ENCODE results near the gene CCT7.

The CCT7 gene

DNA sequence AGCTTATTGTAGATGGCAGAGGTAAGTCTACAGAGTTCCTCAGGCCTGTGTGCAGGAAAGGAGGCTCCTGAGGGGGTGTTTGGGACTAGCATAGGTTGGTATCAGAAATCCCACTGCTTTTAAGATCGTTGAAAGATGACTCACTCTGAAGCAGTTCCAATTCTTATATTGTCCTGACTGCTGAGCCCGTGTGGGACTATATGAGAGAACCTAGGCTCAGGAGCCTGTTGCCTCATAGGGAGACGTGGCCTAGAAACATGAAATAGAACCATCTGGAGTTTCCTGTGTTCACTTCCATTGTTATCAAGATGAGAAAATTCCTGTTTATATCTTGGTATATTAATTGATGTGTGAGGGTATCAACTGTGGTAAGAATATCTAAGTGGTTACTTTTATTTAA, 5.7 kb downstream of the CCT7 start:
- H3K27ac ChIP-seq (ENCODE audit: low read depth, low read length) = no peak overlapping the region
- H4K20me1 ChIP-seq (ENCODE audit: low read depth, low read length) = peaks cover 37% of the 10 kb centered on the region; the same call in 1 of the 2 replicates
- H3K79me2 ChIP-seq (ENCODE audit: insufficient read depth, low read length) = peaks cover 91% of the 10 kb centered on the region
- H3F3A ChIP-seq (ENCODE audit: insufficient read depth) = no peaks in the 10 kb centered on the region
- no peaks in the 10 kb centered on the region for H3K27me3 ChIP-seq (ENCODE audit: low read length)
- H2AFZ ChIP-seq (ENCODE audit: low read depth, low read length, severe bottlenecking) = no peak overlapping the region
- peaks cover 35% of the 10 kb centered on the region; the same call in 1 of the 2 replicates for H3K36me3 ChIP-seq (ENCODE audit: low read length)
- no peak overlapping the region for H3K4me3 ChIP-seq (ENCODE audit: insufficient read depth, low read length, poor library complexity, severe bottlenecking)
- no peak for TF ChIP-seq EZH2phosphoT487 (conservative IDR thresholded peaks at IDR 0.05; ENCODE audit: low read length)
- TF ChIP-seq, protein P1, sequence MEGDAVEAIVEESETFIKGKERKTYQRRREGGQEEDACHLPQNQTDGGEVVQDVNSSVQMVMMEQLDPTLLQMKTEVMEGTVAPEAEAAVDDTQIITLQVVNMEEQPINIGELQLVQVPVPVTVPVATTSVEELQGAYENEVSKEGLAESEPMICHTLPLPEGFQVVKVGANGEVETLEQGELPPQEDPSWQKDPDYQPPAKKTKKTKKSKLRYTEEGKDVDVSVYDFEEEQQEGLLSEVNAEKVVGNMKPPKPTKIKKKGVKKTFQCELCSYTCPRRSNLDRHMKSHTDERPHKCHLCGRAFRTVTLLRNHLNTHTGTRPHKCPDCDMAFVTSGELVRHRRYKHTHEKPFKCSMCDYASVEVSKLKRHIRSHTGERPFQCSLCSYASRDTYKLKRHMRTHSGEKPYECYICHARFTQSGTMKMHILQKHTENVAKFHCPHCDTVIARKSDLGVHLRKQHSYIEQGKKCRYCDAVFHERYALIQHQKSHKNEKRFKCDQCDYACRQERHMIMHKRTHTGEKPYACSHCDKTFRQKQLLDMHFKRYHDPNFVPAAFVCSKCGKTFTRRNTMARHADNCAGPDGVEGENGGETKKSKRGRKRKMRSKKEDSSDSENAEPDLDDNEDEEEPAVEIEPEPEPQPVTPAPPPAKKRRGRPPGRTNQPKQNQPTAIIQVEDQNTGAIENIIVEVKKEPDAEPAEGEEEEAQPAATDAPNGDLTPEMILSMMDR (IDR thresholded peaks at IDR 0.05; ENCODE audit: insufficient read depth, low read length, poor library complexity, severe bottlenecking) = no peak
- H3K4me2 ChIP-seq (ENCODE audit: low read depth, low read length, poor library complexity, severe bottlenecking) = no peak overlapping the region
- no peak overlapping the region for H3K9ac ChIP-seq (ENCODE audit: low read length)
- no peaks in the 10 kb centered on the region for H3K9me3 ChIP-seq (ENCODE audit: insufficient read depth, low read length)
- no peaks in the 10 kb centered on the region for H3K9me2 ChIP-seq (replicated peaks; ENCODE audit: insufficient read depth, low read length)

DNA sequence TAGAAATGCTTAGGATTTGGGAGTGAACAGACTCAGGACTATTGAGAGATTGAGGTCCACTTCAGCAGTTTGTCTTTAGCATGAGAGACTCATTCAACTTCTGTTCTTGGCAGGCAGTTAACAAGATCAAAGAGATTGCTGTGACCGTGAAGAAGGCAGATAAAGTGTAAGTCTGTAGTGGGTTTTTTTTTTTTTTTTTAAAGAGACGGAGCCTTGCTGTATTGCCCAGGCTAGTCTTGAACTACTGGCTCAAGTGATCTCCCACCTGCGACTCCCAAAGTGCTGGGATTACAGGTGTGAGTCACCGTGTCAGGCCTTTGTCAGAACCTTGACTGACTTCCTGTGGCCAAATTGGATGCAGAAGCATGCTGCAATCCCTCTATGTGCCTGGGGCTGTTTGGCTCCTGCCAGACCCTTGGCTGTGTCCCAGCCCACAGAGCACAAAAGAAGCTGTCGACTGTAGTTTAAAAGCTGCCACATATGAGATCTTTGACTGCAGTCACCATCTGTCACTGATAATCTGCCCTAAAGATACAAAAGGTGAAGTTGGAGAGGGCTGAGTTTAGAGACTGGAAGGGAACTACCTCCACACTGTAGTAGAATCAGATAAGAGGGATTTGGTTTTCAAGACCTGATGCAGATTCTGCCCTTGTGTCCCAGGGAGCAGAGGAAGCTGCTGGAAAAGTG, 9.9 kb downstream of the CCT7 start:
- TF ChIP-seq, protein P1 (IDR thresholded peaks at IDR 0.05; ENCODE audit: insufficient read depth, low read length, poor library complexity, severe bottlenecking) = no peak
- no peak for TF ChIP-seq EZH2phosphoT487 (conservative IDR thresholded peaks at IDR 0.05; ENCODE audit: low read length)
- Histone ChIP-seq H2AFZ (ENCODE audit: low read depth, low read length, severe bottlenecking) (no peak overlapping the region), H3F3A (ENCODE audit: insufficient read depth) (no peaks in the 10 kb centered on the region), H3K36me3 (ENCODE audit: low read length) (peaks cover 63% of the 10 kb centered on the region), H3K79me2 (ENCODE audit: insufficient read depth, low read length) (peaks cover 61% of the 10 kb centered on the region), H3K9me2 (replicated peaks; ENCODE audit: insufficient read depth, low read length) (no peaks in the 10 kb centered on the region), H4K20me1 (ENCODE audit: low read depth, low read length) (peaks cover 15% of the 10 kb centered on the region; the same call in 1 of the 2 replicates), H3K27me3 (ENCODE audit: low read length) (no peaks in the 10 kb centered on the region), H3K9ac (ENCODE audit: low read length) (no peak overlapping the region), H3K4me3 (ENCODE audit: insufficient read depth, low read length, poor library complexity, severe bottlenecking) (no peak overlapping the region), H3K4me2 (ENCODE audit: low read depth, low read length, poor library complexity, severe bottlenecking) (no peak overlapping the region), H3K27ac (ENCODE audit: low read depth, low read length) (no peak overlapping the region), H3K9me3 (ENCODE audit: insufficient read depth, low read length) (no peaks in the 10 kb centered on the region)

DNA sequence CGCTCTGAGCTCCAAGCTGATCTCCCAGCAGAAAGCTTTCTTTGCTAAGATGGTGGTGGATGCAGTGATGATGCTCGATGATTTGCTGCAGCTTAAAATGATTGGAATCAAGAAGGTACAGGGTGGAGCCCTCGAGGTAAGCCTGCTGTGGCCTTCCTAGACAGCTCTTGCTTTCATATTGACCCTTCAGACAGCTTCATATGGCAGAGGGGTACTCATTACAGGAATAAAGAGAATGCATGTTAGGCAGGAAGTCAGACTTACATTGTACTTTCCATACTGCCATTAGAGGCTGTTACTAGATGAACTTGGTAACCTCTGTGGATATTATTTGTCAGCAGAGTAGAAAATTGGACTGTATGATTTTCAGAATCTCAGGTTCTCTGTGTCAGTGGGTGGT, 10.5 kb downstream of the CCT7 start:
- H3K4me3 ChIP-seq (ENCODE audit: insufficient read depth, low read length, poor library complexity, severe bottlenecking) = no peak overlapping the region
- no peaks in the 10 kb centered on the region for H3K9me2 ChIP-seq (replicated peaks; ENCODE audit: insufficient read depth, low read length)
- H3K9me3 ChIP-seq (ENCODE audit: insufficient read depth, low read length) = no peaks in the 10 kb centered on the region
- no peak overlapping the region for H3K27ac ChIP-seq (ENCODE audit: low read depth, low read length)
- no peaks in the 10 kb centered on the region for H3K27me3 ChIP-seq (ENCODE audit: low read length)
- H3F3A ChIP-seq (ENCODE audit: insufficient read depth) = no peaks in the 10 kb centered on the region
- peaks cover 15% of the 10 kb centered on the region; the same call in 1 of the 2 replicates for H4K20me1 ChIP-seq (ENCODE audit: low read depth, low read length)
- no peak overlapping the region for H3K4me2 ChIP-seq (ENCODE audit: low read depth, low read length, poor library complexity, severe bottlenecking)
- H2AFZ ChIP-seq (ENCODE audit: low read depth, low read length, severe bottlenecking) = no peak overlapping the region
- peaks cover 63% of the 10 kb centered on the region for H3K36me3 ChIP-seq (ENCODE audit: low read length)
- no peak for TF ChIP-seq EZH2phosphoT487 (conservative IDR thresholded peaks at IDR 0.05; ENCODE audit: low read length)
- TF ChIP-seq, protein P1 (IDR thresholded peaks at IDR 0.05; ENCODE audit: insufficient read depth, low read length, poor library complexity, severe bottlenecking) = no peak
- peaks cover 56% of the 10 kb centered on the region for H3K79me2 ChIP-seq (ENCODE audit: insufficient read depth, low read length)
- no peak overlapping the region for H3K9ac ChIP-seq (ENCODE audit: low read length)

All from SU-DHL-6 (cell line).